IMR-90 (cell line): ENCODE data around the gene MED12L. TPM values are rescaled to one million over a fixed set of nuclear protein-coding genes. Genes with fewer than 3 reads are reported as not detected.

ENCODE experiments used
- ATAC-seq: fragments of 200-7000 bp; cut with Tn5 transposase; 2 replicates; pipeline ENCODE4 v1.9.1; 2020; ENCODE audit warnings: low read depth, mild to moderate bottlenecking, moderate library complexity
- BruUV-seq: library from RNA; stranded (reverse); fragments of 400-500 nt; replicated peaks from 2 replicates; lab custom pipeline; 2021; lab: Mats Ljungman, UMichigan
- CTCF ChIA-PET: fragments of 300-600 bp; formaldehyde crosslinking; extraction: SDS; loops from one replicate; lab custom pipeline; 2021; ENCODE audit warnings: antibody characterized with exemption; lab: Yijun Ruan, JAX
- POLR2A ChIA-PET: fragments of 300-600 bp; sonication (Branson Sonifier 250); formaldehyde crosslinking; loops from one replicate; lab custom pipeline; 2022; ENCODE audit warnings: antibody characterized with exemption; ENCODE audit not compliant: unreplicated experiment; lab: Charles Lee
- DNase-seq: peaks from one replicate; pipeline ENCODE4 v3.0.0; 2013
- H2AFZ ChIP-seq: replicated peaks from 2 replicates; pipeline ENCODE3; 2013; ENCODE audit warnings: low read length, mild to moderate bottlenecking; ENCODE audit not compliant: poor library complexity
- H2AK5ac ChIP-seq: 2 replicates; pipeline ENCODE4 v1.6.1; 2013; ENCODE audit warnings: low read depth, low read length, inconsistent platforms
- H2AK9ac ChIP-seq: replicated peaks from 2 replicates; pipeline ENCODE3; 2013; ENCODE audit warnings: mild to moderate bottlenecking, low read depth, low read length, moderate library complexity; ENCODE audit not compliant: poor library complexity
- H2BK120ac ChIP-seq: 2 replicates; pipeline ENCODE4 v1.6.1; 2013; ENCODE audit warnings: low read depth, low read length, inconsistent platforms
- H2BK15ac ChIP-seq: 3 replicates; pipeline ENCODE4 v1.6.1; 2013; ENCODE audit warnings: low read depth, low read length, inconsistent platforms
- H2BK20ac ChIP-seq: 2 replicates; pipeline ENCODE4 v1.6.1; 2013; ENCODE audit warnings: low read depth, mild to moderate bottlenecking, inconsistent platforms, low read length, moderate library complexity
- H2BK5ac ChIP-seq: 2 replicates; pipeline ENCODE4 v1.6.1; 2013; ENCODE audit warnings: mild to moderate bottlenecking, low read depth, low read length, inconsistent platforms; ENCODE audit not compliant: poor library complexity, severe bottlenecking
- H3K14ac ChIP-seq: replicated peaks from 2 replicates; pipeline ENCODE4 v1.6.1; 2013; ENCODE audit warnings: low read depth, low read length, inconsistent platforms
- H3K18ac ChIP-seq: 2 replicates; pipeline ENCODE4 v1.6.1; 2013; ENCODE audit warnings: low read depth, low read length, control low read depth
- H3K23ac ChIP-seq: 2 replicates; pipeline ENCODE4 v1.6.1; 2013; ENCODE audit warnings: low read depth, low read length, inconsistent platforms
- H3K27ac ChIP-seq: 2 replicates; pipeline ENCODE4 v1.5.1; 2013; ENCODE audit warnings: mild to moderate bottlenecking, control low read depth, low read length; ENCODE audit not compliant: insufficient read depth
- H3K27me3 ChIP-seq: 2 replicates; pipeline ENCODE4 v1.6.1; 2013; ENCODE audit warnings: low read length; ENCODE audit not compliant: control insufficient read depth, insufficient read depth
- H3K36me3 ChIP-seq: 2 replicates; pipeline ENCODE4 v1.6.1; 2013; ENCODE audit warnings: low read length, mixed read lengths; ENCODE audit not compliant: control insufficient read depth, insufficient read depth
- H3K4ac ChIP-seq: 2 replicates; pipeline ENCODE4 v1.6.1; 2013; ENCODE audit warnings: low read depth, low read length, inconsistent platforms
- H3K4me1 ChIP-seq: 2 replicates; pipeline ENCODE4 v1.6.1; 2013; ENCODE audit warnings: low read length, mixed read lengths; ENCODE audit not compliant: control insufficient read depth, insufficient read depth
- H3K4me2 ChIP-seq: 2 replicates; pipeline ENCODE4 v1.6.1; 2013; ENCODE audit warnings: low read depth, mild to moderate bottlenecking, control low read depth, low read length, moderate library complexity
- H3K4me3 ChIP-seq: 2 replicates; pipeline ENCODE4 v1.5.1; 2013; ENCODE audit warnings: low read depth, mild to moderate bottlenecking, control low read depth, low read length, moderate library complexity; ENCODE audit not compliant: insufficient read depth
- H3K56ac ChIP-seq: 2 replicates; pipeline ENCODE4 v1.6.1; 2013; ENCODE audit warnings: low read length, inconsistent platforms; ENCODE audit not compliant: insufficient read depth; ENCODE audit errors: extremely low read depth
- H3K79me1 ChIP-seq, 2 experiments: 2 replicates each; pipeline ENCODE4 v1.6.1; 2013; ENCODE audit warnings: low read length in 2 of 2, inconsistent platforms in 1 of 2, low read depth in 1 of 2
- H3K9ac ChIP-seq: 2 replicates; pipeline ENCODE4 v1.6.1; 2013; ENCODE audit warnings: low read depth, low read length, control low read depth
- H3K9me1 ChIP-seq: 2 replicates; pipeline ENCODE4 v1.6.1; 2013; ENCODE audit warnings: low read length, inconsistent platforms; ENCODE audit not compliant: insufficient read depth
- H3K9me3 ChIP-seq: 2 replicates; pipeline ENCODE4 v1.6.1; 2013; ENCODE audit warnings: low read length; ENCODE audit not compliant: control insufficient read depth, insufficient read depth
- H4K20me1 ChIP-seq: 2 replicates; pipeline ENCODE4 v1.6.1; 2013; ENCODE audit warnings: low read length, inconsistent platforms; ENCODE audit not compliant: insufficient read depth
- H4K5ac ChIP-seq: 2 replicates; pipeline ENCODE4 v1.6.1; 2013; ENCODE audit warnings: mild to moderate bottlenecking, low read depth, low read length, control low read depth
- H4K8ac ChIP-seq, 2 experiments: 2 replicates each; pipeline ENCODE4 v1.6.1; 2013; ENCODE audit warnings: low read depth in 2 of 2, low read length in 2 of 2, control low read depth in 1 of 2, inconsistent platforms in 1 of 2
- H4K91ac ChIP-seq: 2 replicates; pipeline ENCODE4 v1.6.1; 2013; ENCODE audit warnings: low read depth, low read length, inconsistent platforms; ENCODE audit not compliant: insufficient read depth
- FOS ChIP-seq: fragments of 150-350 bp; IDR thresholded peaks from 2 replicates; pipeline ENCODE4 v1.6.1; 2016; ENCODE audit warnings: low read depth, low read length
- NFE2L2 ChIP-seq: fragments of 150-350 bp; IDR thresholded peaks from 2 replicates; pipeline ENCODE4 v1.6.1; 2016; ENCODE audit warnings: low read depth, mild to moderate bottlenecking, low read length
- RFX5 ChIP-seq: IDR thresholded peaks from 2 replicates; pipeline ENCODE4 v1.8.0; 2012; ENCODE audit warnings: low read depth, mild to moderate bottlenecking, low read length, moderate library complexity
- dilution Hi-C: fragments of 300-500 bp; cut with HindIII; formaldehyde crosslinking; loops from one replicate; pipeline ENCODE4 v1.14.3; 2018; ENCODE audit warnings: low sequenced_read_pairs; ENCODE audit not compliant: unreplicated experiment
- in situ Hi-C: fragments of 300-500 bp; cut with MboI; formaldehyde crosslinking; loops from 3 replicates; pipeline ENCODE4 v1.14.3; 2019; ENCODE audit warnings: low sequenced_read_pairs, inconsistent platforms, mixed read lengths
- intact Hi-C: fragments of 100-400 bp; cut with micrococcal nuclease; formaldehyde crosslinking; loops from 2 replicates; pipeline ENCODE4 v1.10.0; 2022
- polyA plus RNA-seq, 3 experiments: library from polyadenylated mRNA; depleted of rRNA; stranded (reverse); fragments of >200 nt; gene quantifications; 2 replicates each; pipeline ENCODE4 v1.2.3, GENCODE V29; 2012; ENCODE audit warnings: low replicate concordance in 1 of 3
- total RNA-seq: library from RNA; depleted of rRNA; stranded (reverse); fragments of >200 nt; gene quantifications from 2 replicates; pipeline ENCODE4 v1.2.3, GENCODE V29; 2012
- TF ChIP-seq, protein P1 (sequence below): fragments of 150-350 bp; IDR thresholded peaks from 2 replicates; pipeline ENCODE4 v1.6.1; 2017; ENCODE audit warnings: mild to moderate bottlenecking, antibody characterized with exemption, low read length, low read depth

The MED12L gene
- total and polyA plus RNA-seq, 2 of the 4 experiments (the other 2 are of a cell fraction), result 0.05 to 0.18 TPM

DNA sequence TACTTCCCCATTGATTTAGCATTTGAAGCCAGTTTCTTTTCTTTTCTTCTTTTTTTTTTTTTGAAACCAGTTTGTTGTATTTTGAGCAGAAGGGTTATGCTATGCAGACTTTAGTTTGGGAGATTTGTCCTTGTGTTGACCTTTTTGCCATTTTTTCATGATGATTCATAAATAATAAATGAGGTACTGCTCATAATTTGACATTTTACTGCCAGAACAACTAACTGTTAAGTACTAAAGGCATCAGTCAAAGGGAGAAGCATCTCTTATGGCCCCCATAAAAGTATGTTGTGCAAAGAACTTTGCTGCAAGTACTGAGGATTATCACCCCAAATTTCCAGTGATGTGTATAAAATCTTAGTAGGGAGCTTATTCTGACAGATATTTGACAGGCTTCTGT lies 232.8 kb downstream of the MED12L start:
- Histone ChIP-seq H3K27ac (no peak overlapping the region; the same call in 1 of the 2 replicates), H2BK120ac (no peak overlapping the region), H4K20me1 (no peaks in the 10 kb centered on the region), H2AFZ (no peak overlapping the region), H4K8ac (no peak overlapping the region), H2BK20ac (no peak overlapping the region), H2BK5ac (no peak overlapping the region), H3K4me3 (no peak overlapping the region), H2BK15ac (no peak overlapping the region), H2AK5ac (no peak overlapping the region), H3K4me2 (no peak overlapping the region), H3K14ac (no peak overlapping the region), H4K5ac (no peak overlapping the region), H3K9ac (no peak overlapping the region), H3K36me3 (no peaks in the 10 kb centered on the region), H2AK9ac (no peak overlapping the region), H3K18ac (no peak overlapping the region; the same call in 1 of the 2 replicates), H3K56ac (no peak overlapping the region), H3K9me1 (peaks cover 6% of the 10 kb centered on the region; the same call in 1 of the 2 replicates), H3K23ac (no peak overlapping the region), H3K9me3 (peaks cover 5% of the 10 kb centered on the region), H3K27me3 (no peaks in the 10 kb centered on the region), H4K91ac (no peak overlapping the region), H3K4me1 (peaks cover 14% of the 10 kb centered on the region), H3K4ac (no peak overlapping the region), H3K79me1 (no peaks in the 10 kb centered on the region)
- peak; percentile 21; the same call in 1 of the 2 replicates for ATAC-seq
- peak; percentile 67 for DNase-seq
- BruUV-seq, result no TSS peak
- CTCF ChIA-PET, result interaction anchor here (0.7 to 1.1 kb wide), 3 partner anchors 10 to 25 kb away, joined by 4 to 5 read pairs (median 4); no protein-coding TSS in a partner anchor
- no peak for TF ChIP-seq FOS
- no peak for TF ChIP-seq RFX5
- TF ChIP-seq NFE2L2, result no peak
- TF ChIP-seq, protein P1, sequence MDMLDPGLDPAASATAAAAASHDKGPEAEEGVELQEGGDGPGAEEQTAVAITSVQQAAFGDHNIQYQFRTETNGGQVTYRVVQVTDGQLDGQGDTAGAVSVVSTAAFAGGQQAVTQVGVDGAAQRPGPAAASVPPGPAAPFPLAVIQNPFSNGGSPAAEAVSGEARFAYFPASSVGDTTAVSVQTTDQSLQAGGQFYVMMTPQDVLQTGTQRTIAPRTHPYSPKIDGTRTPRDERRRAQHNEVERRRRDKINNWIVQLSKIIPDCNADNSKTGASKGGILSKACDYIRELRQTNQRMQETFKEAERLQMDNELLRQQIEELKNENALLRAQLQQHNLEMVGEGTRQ, result no peak
- POLR2A ChIA-PET, result no interaction called here
- intact Hi-C loops (no loop called here), in situ Hi-C loops (no loop called here), dilution Hi-C loops (no loop called here)
